SK-N-SH treated with all-trans-retinoic acid at 6 μM for 48 hours (cell line): ENCODE data around the gene DTNBP1.

Source experiments
- ARNTL ChIP-seq: fragments of 450-650 bp; formaldehyde crosslinking; IDR thresholded peaks from 2 replicates; pipeline ENCODE4 v1.5.0; 2020; ENCODE audit warnings: low read depth, mild to moderate bottlenecking, moderate library complexity, borderline replicate concordance
- ESRRG ChIP-seq: fragments of 250-450 bp; sonication (Bioruptor Pico); IDR thresholded peaks from 2 replicates; pipeline ENCODE4 v1.6.1; 2021; ENCODE audit warnings: mild to moderate bottlenecking
- ISL1 ChIP-seq: fragments of 250-450 bp; sonication (Bioruptor Pico); IDR thresholded peaks from 2 replicates; pipeline ENCODE4 v2.1.2; 2022; ENCODE audit warnings: mild to moderate bottlenecking, moderate library complexity
- RARB ChIP-seq: fragments of 250-450 bp; sonication (Bioruptor Pico); IDR thresholded peaks from 2 replicates; pipeline ENCODE4 v1.8.0; 2021; ENCODE audit warnings: mild to moderate bottlenecking, moderate library complexity
- ZFP30 ChIP-seq: fragments of 450-650 bp; formaldehyde crosslinking; IDR thresholded peaks from 2 replicates; pipeline ENCODE4 v1.5.0; 2022; ENCODE audit warnings: mild to moderate bottlenecking, moderate library complexity
- TF ChIP-seq, protein P1 (sequence below): fragments of 250-450 bp; sonication (Bioruptor Pico); IDR thresholded peaks from 2 replicates; pipeline ENCODE4 v1.8.0; 2020; ENCODE audit warnings: mild to moderate bottlenecking, moderate library complexity, borderline replicate concordance

DNA sequence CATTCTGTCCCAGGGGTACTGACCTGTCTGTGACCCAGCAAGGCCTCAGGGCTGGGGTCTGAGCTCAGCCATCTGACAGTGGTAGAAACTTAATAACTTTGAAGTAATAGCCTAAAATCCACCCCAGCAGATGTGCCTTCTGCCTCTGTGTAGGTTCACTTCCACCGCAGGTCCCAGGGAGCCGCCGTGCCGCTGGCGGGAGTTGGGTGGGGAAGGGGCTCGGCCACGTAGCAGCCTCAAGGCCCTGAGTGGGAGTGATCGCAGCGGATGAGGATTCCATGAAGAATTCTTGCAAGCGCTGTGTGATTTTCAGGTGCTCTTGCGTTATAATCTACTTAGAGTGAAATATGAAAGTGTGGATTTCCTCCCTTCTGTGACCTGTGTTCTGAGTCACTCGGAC, 163.7 kb downstream of the DTNBP1 start:
- TF ChIP-seq, protein P1, sequence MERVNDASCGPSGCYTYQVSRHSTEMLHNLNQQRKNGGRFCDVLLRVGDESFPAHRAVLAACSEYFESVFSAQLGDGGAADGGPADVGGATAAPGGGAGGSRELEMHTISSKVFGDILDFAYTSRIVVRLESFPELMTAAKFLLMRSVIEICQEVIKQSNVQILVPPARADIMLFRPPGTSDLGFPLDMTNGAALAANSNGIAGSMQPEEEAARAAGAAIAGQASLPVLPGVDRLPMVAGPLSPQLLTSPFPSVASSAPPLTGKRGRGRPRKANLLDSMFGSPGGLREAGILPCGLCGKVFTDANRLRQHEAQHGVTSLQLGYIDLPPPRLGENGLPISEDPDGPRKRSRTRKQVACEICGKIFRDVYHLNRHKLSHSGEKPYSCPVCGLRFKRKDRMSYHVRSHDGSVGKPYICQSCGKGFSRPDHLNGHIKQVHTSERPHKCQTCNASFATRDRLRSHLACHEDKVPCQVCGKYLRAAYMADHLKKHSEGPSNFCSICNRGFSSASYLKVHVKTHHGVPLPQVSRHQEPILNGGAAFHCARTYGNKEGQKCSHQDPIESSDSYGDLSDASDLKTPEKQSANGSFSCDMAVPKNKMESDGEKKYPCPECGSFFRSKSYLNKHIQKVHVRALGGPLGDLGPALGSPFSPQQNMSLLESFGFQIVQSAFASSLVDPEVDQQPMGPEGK (CRISPR knock-in tag), result no peak
- TF ChIP-seq ISL1 (CRISPR knock-in tag), result no peak
- TF ChIP-seq ESRRG (CRISPR knock-in tag), result no peak
- TF ChIP-seq ARNTL (CRISPR knock-in tag), result no peak
- no peak for TF ChIP-seq RARB
- TF ChIP-seq ZFP30 (CRISPR knock-in tag), result no peak
